Effector memory CD8-positive, alpha-beta T cell (primary cell): ENCODE data around the gene TRIM52.

ENCODE experiments used
- ATAC-seq: fragments of 150-1000 bp; cut with Tn5 transposase; replicated peaks from 2 replicates; pipeline ENCODE4 v1.10.0; 2021; ENCODE audit warnings: mild to moderate bottlenecking, moderate library complexity
- DNase-seq, 3 experiments: peaks; one replicate each; pipeline ENCODE4 v3.0.0; 2021
- H3K27ac Mint-ChIP-seq, 2 donors: one replicate each; pipeline ENCODE4 v1.8.0; 2022; ENCODE audit warnings: mild to moderate bottlenecking in 2 of 2, mixed read lengths in 2 of 2, moderate library complexity in 2 of 2
- H3K27me3 Mint-ChIP-seq, 2 donors: one replicate each; pipeline ENCODE4 v1.8.0; 2022; ENCODE audit warnings: mixed read lengths in 2 of 2
- H3K36me3 Mint-ChIP-seq: one replicate; pipeline ENCODE4 v1.8.0; 2022; ENCODE audit warnings: mild to moderate bottlenecking, moderate library complexity, mixed read lengths; ENCODE audit not compliant: insufficient read depth
- H3K4me1 Mint-ChIP-seq, 2 donors: one replicate each; pipeline ENCODE4 v1.8.0; 2022; ENCODE audit warnings: low read depth in 2 of 2, mixed read lengths in 2 of 2
- H3K4me3 Mint-ChIP-seq, 2 donors: one replicate each; pipeline ENCODE4 v1.8.0; 2022; ENCODE audit warnings: mild to moderate bottlenecking in 2 of 2, mixed read lengths in 2 of 2, moderate library complexity in 2 of 2
- H3K9me3 Mint-ChIP-seq, 2 donors: one replicate each; pipeline ENCODE4 v1.8.0; 2022; ENCODE audit warnings: mixed read lengths in 2 of 2

TRIM52 gene

GRCh38 chr5:181245427-181246275 lies 15.3 kb downstream of the TRIM52 start:
- Mint-ChIP-seq H3K36me3 (peaks cover 54% of the 10 kb centered on the region), H3K4me3 (peak overlapping the region; percentile 99), H3K27ac (peak overlapping the region; percentile 96 to 98), H3K9me3 (no peaks in the 10 kb centered on the region), H3K4me1 (peaks cover 66 to 75% of the 10 kb centered on the region in 2 donors), H3K27me3 (no peaks in the 10 kb centered on the region)
- no peak for ATAC-seq
- no peak for DNase-seq

- peak within 1 kb of the TSS; percentile 99 for H3K4me3 Mint-ChIP-seq
- H3K4me1 Mint-ChIP-seq = peaks cover 58 to 70% of the 10 kb centered on the region in 2 donors
- no peaks in the 10 kb centered on the region for H3K9me3 Mint-ChIP-seq
- H3K27ac Mint-ChIP-seq = peak within 1 kb of the TSS; percentile 98 to 99
- H3K27me3 Mint-ChIP-seq = no peaks in the 10 kb centered on the region
- DNase-seq (peak; percentile 86 to 88 (median 86)), ATAC-seq (peak; percentile 73)
- peaks cover 73% of the 10 kb centered on the region for H3K36me3 Mint-ChIP-seq
Observed at GRCh38 chr5:181243564-181244343, 17.2 kb downstream of the TRIM52 start, which contains the start of gene RACK1. Gene RACK1, minus strand, starts transcription at chr5:181243906. Its CDS starts 106 bp downstream, at chr5:181243800.

GRCh38 chr5:181243018-181243563 lies 17.9 kb downstream of the TRIM52 start:
- ATAC-seq = peak; percentile 22
- Mint-ChIP-seq H3K4me1 (peaks cover 56 to 69% of the 10 kb centered on the region in 2 donors), H3K27me3 (no peaks in the 10 kb centered on the region), H3K36me3 (peaks cover 77% of the 10 kb centered on the region), H3K4me3 (peak overlapping the region; percentile 99), H3K9me3 (no peaks in the 10 kb centered on the region), H3K27ac (peak overlapping the region; percentile 98 to 99)
- peak in 1 of 3 experiments; percentile 40 for DNase-seq

- Mint-ChIP-seq H3K9me3 (no peaks in the 10 kb centered on the region), H3K4me1 (peaks cover 52 to 62% of the 10 kb centered on the region in 2 donors), H3K4me3 (peak overlapping the region; percentile 99), H3K27ac (peak overlapping the region; percentile 98 to 99), H3K36me3 (peaks cover 80% of the 10 kb centered on the region), H3K27me3 (no peaks in the 10 kb centered on the region)
- DNase-seq (no peak), ATAC-seq (no peak)
Observed at GRCh38 chr5:181242031-181242451, 18.9 kb downstream of the TRIM52 start.

- Mint-ChIP-seq H3K9me3 (no peaks in the 10 kb centered on the region), H3K4me3 (peak overlapping the region; percentile 99), H3K4me1 (peaks cover 50 to 60% of the 10 kb centered on the region in 2 donors), H3K36me3 (peaks cover 85% of the 10 kb centered on the region), H3K27me3 (no peaks in the 10 kb centered on the region), H3K27ac (peak overlapping the region; percentile 98 to 99)
- DNase-seq = peak in 1 of 3 experiments; percentile 27
- ATAC-seq = peak; percentile 29
Observed at GRCh38 chr5:181241393-181241975, 19.5 kb downstream of the TRIM52 start.

GRCh38 chr5:181239062-181239663 lies 21.8 kb downstream of the TRIM52 start:
- Mint-ChIP-seq H3K4me3 (no peak overlapping the region), H3K27ac (peak overlapping the region; percentile 57 to 62), H3K4me1 (peaks cover 33 to 43% of the 10 kb centered on the region in 2 donors), H3K9me3 (no peaks in the 10 kb centered on the region), H3K36me3 (peaks cover 97% of the 10 kb centered on the region), H3K27me3 (no peaks in the 10 kb centered on the region)
- ATAC-seq (no peak), DNase-seq (no peak)

DNA sequence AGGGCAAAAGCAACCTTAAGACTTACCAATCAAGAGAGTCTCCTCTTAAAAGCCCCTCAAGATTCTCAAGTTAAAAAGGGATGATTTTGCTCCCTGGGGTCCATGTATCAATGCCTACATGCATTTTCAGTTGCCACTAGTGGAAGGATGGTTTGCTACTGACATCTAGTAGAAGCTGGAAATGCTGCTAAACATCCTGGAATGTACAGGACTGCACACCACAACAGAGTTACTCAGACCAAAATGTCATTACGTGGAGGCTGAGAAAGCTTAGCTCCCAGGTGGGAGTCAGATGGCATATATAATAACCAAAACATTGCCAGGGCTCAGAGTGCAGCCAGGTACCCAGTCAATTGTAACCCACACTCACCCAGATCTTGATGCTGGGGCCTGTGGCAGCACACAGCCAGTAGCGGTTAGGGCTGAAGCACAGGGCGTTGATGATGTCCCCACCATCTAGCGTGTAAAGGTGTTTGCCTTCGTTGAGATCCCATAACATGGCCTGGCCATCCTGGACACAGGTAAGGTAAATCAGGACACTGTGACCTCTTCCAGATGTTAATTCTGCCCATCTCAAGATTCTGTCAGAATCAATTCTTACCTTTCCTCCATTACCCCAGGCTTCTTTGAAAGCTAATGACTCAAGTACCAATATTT lies 23.1 kb downstream of the TRIM52 start:
- no peak for DNase-seq
- Mint-ChIP-seq H3K36me3 (peaks cover 94% of the 10 kb centered on the region), H3K27ac (peak overlapping the region; percentile 57 to 73), H3K4me3 (no peak overlapping the region), H3K27me3 (no peaks in the 10 kb centered on the region), H3K9me3 (no peaks in the 10 kb centered on the region), H3K4me1 (peaks cover 33 to 34% of the 10 kb centered on the region in 2 donors)
- ATAC-seq = no peak

DNA sequence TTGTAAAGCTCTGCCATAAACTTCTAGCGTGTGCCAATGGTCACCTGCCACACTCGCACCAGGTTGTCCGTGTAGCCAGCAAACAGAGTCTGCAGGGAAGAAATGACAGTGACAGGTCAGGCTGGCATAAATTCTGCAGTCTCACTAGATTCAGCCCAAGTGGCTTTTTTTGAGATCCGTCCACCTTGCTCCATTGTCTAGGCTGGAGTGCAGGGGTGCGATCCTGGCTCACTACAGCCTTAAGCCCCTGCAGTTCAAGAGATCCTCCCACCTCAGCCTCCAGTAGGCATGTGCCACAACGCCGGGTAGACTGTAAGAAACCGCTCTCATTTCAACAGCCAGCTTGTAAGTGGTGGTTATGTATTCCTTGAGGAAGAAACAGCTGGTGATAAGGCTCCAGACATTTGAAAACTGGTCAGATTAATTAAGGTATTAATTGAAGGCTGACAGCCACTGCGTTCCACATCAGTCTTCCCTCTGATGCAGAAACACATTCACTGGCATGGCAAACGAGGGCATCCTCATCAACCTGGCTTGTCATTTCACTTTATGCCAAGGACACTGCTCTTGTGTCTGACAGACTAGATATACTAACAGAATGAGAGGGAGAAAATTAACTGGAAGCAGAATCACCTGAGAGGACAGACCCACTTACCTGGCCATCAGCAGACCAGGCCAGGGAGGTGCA lies 23.8 kb downstream of the TRIM52 start:
- ATAC-seq (no peak), DNase-seq (no peak)
- Mint-ChIP-seq H3K9me3 (no peaks in the 10 kb centered on the region), H3K27ac (peak overlapping the region in 1 of 2 donors; percentile 73), H3K4me1 (peaks cover 26 to 28% of the 10 kb centered on the region in 2 donors), H3K27me3 (no peaks in the 10 kb centered on the region), H3K36me3 (peaks cover 86% of the 10 kb centered on the region), H3K4me3 (no peak overlapping the region)

DNA sequence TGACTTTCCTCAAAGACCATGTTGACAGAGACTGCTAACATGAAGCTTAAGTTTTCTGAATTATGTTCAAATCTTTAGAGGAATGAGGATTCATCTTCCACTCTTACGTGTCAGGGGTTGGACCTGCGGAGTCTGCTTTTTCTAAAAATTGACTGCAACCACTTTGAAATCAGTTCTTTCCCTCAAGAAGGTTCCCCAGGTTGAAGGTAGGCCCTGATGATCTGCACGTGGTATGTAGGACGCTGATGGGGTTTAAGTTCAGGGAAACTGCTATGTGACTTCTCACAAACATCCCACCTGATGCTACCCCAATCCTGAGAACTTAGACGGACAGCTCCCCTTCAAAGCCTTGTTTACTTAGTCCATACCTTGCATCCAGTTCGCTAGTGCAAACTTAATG lies 24.5 kb downstream of the TRIM52 start:
- Mint-ChIP-seq H3K9me3 (no peaks in the 10 kb centered on the region), H3K4me1 (peaks cover 19 to 26% of the 10 kb centered on the region in 2 donors), H3K36me3 (peaks cover 83% of the 10 kb centered on the region), H3K4me3 (no peak overlapping the region), H3K27ac (peak overlapping the region in 1 of 2 donors; percentile 73), H3K27me3 (no peaks in the 10 kb centered on the region)
- ATAC-seq = no peak
- DNase-seq = no peak

DNA sequence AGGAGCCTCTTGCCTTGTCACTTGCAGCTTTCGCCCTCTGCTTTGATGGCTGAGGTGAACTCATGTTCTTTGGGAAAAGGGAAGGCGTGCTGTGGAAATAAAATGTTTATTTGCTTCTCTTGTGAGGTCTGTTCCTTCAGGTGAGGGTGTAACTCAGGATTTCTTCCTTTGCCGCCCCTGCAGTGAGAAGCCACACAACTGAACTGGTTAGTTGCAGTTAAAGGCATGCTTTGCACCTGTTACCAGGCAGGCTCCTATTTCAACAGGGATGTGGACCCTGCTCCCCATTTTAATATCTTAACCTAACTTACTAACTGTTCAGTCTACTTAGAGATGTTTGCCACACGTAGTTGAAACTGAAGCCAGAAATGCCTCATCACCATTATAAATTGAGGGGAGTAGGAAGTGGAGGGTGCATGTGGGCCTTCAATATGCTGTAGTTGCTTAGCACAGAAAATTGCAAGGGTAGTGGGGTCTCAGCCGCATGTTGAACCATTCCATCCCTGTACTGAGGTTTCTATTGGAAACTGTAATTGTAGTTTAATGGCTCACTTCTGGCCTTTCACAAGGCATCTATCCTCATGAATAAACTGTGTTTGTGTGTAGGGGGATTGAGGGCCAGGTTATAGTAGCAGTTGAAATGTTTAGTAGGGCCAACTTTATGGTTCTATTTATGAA lies 25.1 kb downstream of the TRIM52 start:
- Mint-ChIP-seq H3K27me3 (no peaks in the 10 kb centered on the region), H3K27ac (no peak overlapping the region), H3K4me3 (no peak overlapping the region), H3K36me3 (peaks cover 81% of the 10 kb centered on the region), H3K4me1 (peaks cover 15 to 22% of the 10 kb centered on the region in 2 donors), H3K9me3 (no peaks in the 10 kb centered on the region)
- DNase-seq (no peak), ATAC-seq (no peak)

DNA sequence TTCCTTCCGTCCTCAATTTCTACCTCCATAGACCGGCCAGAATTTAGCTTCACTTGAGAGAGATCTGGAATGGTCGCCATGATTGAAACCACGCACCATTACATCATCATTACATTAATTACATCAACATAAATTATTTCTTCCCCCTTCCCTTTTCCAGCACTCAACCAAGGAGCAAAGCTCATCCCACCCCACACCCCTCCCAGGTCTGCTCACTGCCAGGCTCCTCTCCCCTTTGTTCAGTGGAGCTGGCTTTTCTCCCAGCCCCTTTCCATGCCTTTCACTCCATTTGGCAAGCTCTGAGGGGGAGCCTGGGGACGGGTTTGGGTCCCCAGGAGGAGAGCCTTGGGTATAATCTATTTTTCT lies 25.6 kb downstream of the TRIM52 start:
- Mint-ChIP-seq H3K4me3 (no peak overlapping the region), H3K27me3 (no peaks in the 10 kb centered on the region), H3K36me3 (peaks cover 80% of the 10 kb centered on the region), H3K27ac (peak overlapping the region; percentile 22 to 30), H3K4me1 (peaks cover 18 to 25% of the 10 kb centered on the region in 2 donors), H3K9me3 (no peaks in the 10 kb centered on the region)
- no peak for DNase-seq
- no peak for ATAC-seq
